Fibroblast of villous mesenchyme (primary cell): ENCODE measurements around the gene ADARB2. TPM values are rescaled to one million over a fixed set of nuclear protein-coding genes. Genes with fewer than 3 reads are reported as not detected.

ENCODE experiments used
- DNase-seq: peaks from one replicate; pipeline ENCODE4 v3.0.0-alpha.2; 2010; ENCODE audit warnings: low read depth
- H3K4me3 ChIP-seq: 2 replicates; pipeline ENCODE4 v1.5.1; 2011; ENCODE audit warnings: low read depth, mild to moderate bottlenecking, low read length
- total RNA-seq: library from RNA; depleted of rRNA; stranded (reverse); fragments of >200 nt; gene quantifications from 2 replicates; pipeline ENCODE4 v1.2.3, GENCODE V29; 2012
- TF ChIP-seq, protein P1 (sequence below): IDR thresholded peaks from 2 replicates; pipeline ENCODE4 v1.5.1; 2012; ENCODE audit warnings: low read depth, mild to moderate bottlenecking, low read length; ENCODE audit not compliant: insufficient read depth

Gene ADARB2
- total RNA-seq, 1 donor, result not detected

DNA sequence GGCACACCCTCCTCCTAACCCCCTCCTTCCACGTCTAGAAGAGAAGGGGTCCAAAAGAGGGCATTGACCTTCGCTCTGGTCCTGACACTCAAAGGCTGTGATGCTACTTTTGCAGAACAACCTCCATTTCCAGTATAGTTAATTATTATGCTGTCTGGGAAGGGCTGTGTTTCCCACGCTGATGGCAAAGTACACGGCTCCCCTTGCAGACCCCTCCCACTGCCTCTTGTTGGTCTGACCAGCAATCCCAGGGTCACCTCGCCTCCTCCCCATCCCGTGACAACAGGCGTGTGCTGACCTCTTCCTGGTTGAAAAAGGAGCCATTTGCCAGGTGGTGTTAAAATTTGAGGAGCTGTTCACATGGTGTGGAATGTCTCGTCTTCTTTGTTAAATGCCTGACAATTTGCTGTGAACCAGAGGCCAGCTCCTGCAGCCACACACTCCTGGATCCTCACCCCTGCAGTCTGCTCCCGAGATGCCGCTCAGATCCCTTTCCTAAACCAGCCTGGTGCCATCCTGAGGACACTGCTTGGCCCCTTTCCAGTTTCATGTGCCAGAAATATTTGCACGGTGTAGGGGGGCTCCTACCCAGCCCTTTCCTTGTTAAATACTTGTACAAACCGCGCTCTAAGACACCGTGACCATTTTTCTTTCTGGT is 359.5 kb downstream of the ADARB2 start:
- DNase-seq, result no peak
- H3K4me3 ChIP-seq, result no peak overlapping the region
- TF ChIP-seq, protein P1, sequence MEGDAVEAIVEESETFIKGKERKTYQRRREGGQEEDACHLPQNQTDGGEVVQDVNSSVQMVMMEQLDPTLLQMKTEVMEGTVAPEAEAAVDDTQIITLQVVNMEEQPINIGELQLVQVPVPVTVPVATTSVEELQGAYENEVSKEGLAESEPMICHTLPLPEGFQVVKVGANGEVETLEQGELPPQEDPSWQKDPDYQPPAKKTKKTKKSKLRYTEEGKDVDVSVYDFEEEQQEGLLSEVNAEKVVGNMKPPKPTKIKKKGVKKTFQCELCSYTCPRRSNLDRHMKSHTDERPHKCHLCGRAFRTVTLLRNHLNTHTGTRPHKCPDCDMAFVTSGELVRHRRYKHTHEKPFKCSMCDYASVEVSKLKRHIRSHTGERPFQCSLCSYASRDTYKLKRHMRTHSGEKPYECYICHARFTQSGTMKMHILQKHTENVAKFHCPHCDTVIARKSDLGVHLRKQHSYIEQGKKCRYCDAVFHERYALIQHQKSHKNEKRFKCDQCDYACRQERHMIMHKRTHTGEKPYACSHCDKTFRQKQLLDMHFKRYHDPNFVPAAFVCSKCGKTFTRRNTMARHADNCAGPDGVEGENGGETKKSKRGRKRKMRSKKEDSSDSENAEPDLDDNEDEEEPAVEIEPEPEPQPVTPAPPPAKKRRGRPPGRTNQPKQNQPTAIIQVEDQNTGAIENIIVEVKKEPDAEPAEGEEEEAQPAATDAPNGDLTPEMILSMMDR, result no peak

GRCh38 chr10:1377231-1377630 is 360.1 kb downstream of the ADARB2 start:
- H3K4me3 ChIP-seq, result no peak overlapping the region
- DNase-seq, result no peak
- TF ChIP-seq, protein P1, result no peak

DNA sequence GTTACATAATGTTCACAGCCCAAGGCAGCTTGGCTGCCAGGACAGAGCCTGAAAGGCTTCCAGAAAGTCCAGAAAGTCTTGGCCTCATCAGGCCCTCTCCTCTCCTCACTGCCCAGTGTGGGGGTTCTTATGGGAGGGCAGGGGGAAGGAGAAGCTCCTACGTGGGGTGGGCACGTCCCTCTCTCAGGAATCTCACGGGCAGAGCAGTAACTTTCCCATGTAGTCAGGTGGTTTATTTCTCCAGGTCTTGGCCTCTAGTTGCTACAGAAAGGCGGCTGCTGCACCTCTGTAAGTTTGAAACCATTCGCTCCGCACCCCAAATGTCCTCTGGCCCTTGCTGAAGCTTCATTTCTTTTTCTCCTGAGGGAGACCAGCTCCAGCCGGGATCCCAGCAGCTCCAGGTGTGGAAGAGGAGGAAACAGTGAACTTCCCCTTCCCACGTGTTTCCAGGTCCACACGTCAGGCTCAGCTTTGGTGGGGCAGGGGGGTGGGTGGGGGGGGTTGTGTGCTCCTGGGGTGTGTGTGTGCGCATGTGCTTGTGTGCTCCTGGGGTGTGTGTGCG is 360.9 kb downstream of the ADARB2 start:
- TF ChIP-seq, protein P1, result no peak
- H3K4me3 ChIP-seq, result no peak overlapping the region
- DNase-seq, result no peak

- TF ChIP-seq, protein P1, result no peak
- no peak for DNase-seq
- no peak overlapping the region for H3K4me3 ChIP-seq
Measured at GRCh38 chr10:1375346-1376170, 361.8 kb downstream of the ADARB2 start.

DNA sequence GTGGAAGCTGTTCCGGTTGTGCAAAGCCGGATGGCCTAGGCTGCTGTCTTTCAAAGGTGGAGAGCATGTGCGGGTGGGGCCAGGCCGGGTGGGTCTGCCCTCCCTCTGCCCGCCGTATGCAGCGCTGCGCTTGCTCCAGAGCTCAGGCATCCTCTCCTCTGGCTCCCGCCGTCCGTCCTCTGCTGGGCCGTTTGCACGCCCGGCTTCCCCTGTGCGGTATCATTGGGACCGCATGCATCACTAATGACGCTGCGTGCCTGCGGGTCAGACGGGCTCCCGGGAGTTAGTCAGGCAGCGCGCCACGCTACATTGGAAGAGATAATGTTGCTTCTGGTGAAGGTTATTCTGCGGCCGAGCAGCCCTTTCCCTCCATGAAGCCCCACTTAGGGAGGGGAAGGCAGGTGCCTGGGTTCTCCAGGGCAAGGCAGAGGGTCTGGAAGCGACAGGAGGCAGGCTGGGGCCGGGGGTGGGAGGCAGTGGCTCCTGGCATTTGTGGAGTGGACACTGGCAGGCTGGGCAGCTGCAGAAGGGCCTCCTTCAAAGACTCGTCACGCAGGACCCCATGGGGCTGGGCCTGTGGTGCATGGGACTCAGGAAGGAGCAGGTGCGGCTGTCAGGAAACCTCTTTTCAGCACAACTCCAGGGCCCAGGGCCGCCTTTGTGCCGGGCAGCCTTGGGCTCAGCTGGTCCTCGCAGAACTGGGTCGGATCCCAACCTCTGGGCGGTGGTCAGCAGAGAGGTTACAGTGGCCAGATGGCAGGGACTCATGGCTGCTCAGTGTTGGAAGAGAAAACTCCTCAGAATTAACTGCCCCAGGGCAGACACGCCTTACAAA is 362.6 kb downstream of the ADARB2 start:
- H3K4me3 ChIP-seq, result no peak overlapping the region
- TF ChIP-seq, protein P1, result no peak
- no peak for DNase-seq

GRCh38 chr10:1373287-1373686 is 364.0 kb downstream of the ADARB2 start:
- DNase-seq, result no peak
- H3K4me3 ChIP-seq, result no peak overlapping the region
- TF ChIP-seq, protein P1, result no peak
